B cell (primary cell): ENCODE measurements around the gene SKP1. TPM values are rescaled to one million over a fixed set of nuclear protein-coding genes. Genes with fewer than 3 reads are reported as not detected.

Experiments
- ATAC-seq: fragments of 200-7000 bp; cut with Tn5 transposase; one replicate; pipeline ENCODE4 v1.10.0; 2021; ENCODE audit warnings: low read depth, mild to moderate bottlenecking, moderate number of reproducible peaks, moderate library complexity
- CTCF ChIA-PET: fragments of 350-600 bp; sonication (Branson Sonifier 250); formaldehyde crosslinking; loops from one replicate; lab custom pipeline; 2021; ENCODE audit warnings: antibody characterized with exemption, inconsistent platforms; lab: Charles Lee
- POLR2A ChIA-PET: fragments of 350-600 bp; sonication (Branson Sonifier 250); formaldehyde crosslinking; loops from one replicate; lab custom pipeline; 2021; ENCODE audit warnings: antibody characterized with exemption; lab: Charles Lee
- DNase-seq: peaks from one replicate; pipeline ENCODE4 v3.0.0; 2013
- H2AFZ ChIP-seq: 2 replicates; pipeline ENCODE4 v1.6.1; 2012; ENCODE audit warnings: mild to moderate bottlenecking, low read depth, low read length; ENCODE audit not compliant: insufficient read depth, poor library complexity, severe bottlenecking
- H3K27ac ChIP-seq, 2 donors: 1 replicate in 1 of 2; 2 replicates in 1 of 2; pipeline ENCODE4 v1.5.1; 2012 to 2013; ENCODE audit warnings: low read length in 2 of 2, mild to moderate bottlenecking in 2 of 2, moderate library complexity in 1 of 2
- H3K27me3 ChIP-seq, 4 experiments: fragments of 200-600 bp in 1 of 4; sonication (generic) in 1 of 4; replicated peaks in 1 of 4; 1 replicate in 2 of 4; 2 replicates in 2 of 4; pipeline versions ENCODE4 v1.6.1 to v1.7.0; 2013 to 2016; ENCODE audit warnings: low read length in 3 of 4, mild to moderate bottlenecking in 2 of 4, mixed read lengths in 1 of 4, moderate library complexity in 1 of 4; ENCODE audit not compliant: insufficient read depth in 4 of 4, control insufficient read depth in 3 of 4; ENCODE audit errors: control extremely low read depth in 1 of 4
- H3K36me3 ChIP-seq, 2 experiments: replicated peaks in 1 of 2; 1 replicate in 1 of 2; 2 replicates in 1 of 2; pipeline versions ENCODE4 v1.6.1 to v1.7.1; 2013; ENCODE audit warnings: low read length in 1 of 2; ENCODE audit not compliant: insufficient read depth in 2 of 2, control insufficient read depth in 1 of 2; ENCODE audit errors: control extremely low read depth in 1 of 2, extremely low read depth in 1 of 2
- H3K4me1 ChIP-seq, 2 donors: fragments of 200-600 bp in 1 of 2; sonication (generic) in 1 of 2; 1 replicate in 1 of 2; 2 replicates in 1 of 2; pipeline versions ENCODE4 v1.5.1 to v1.6.1; 2013 to 2017; ENCODE audit warnings: low read length in 2 of 2; ENCODE audit not compliant: control insufficient read depth in 2 of 2, insufficient read depth in 2 of 2
- H3K4me2 ChIP-seq: replicated peaks from 2 replicates; pipeline ENCODE3; 2012; ENCODE audit warnings: mild to moderate bottlenecking, low read depth, low read length; ENCODE audit not compliant: poor library complexity, severe bottlenecking
- H3K4me3 ChIP-seq, 5 experiments: fragments of 200-600 bp in 1 of 5; sonication (generic) in 1 of 5; 1 replicate in 3 of 5; 2 replicates in 2 of 5; pipeline versions ENCODE4 v1.5.1 to v1.7.0; 2011 to 2016; ENCODE audit warnings: low read length in 4 of 5, mild to moderate bottlenecking in 4 of 5, low read depth in 2 of 5, control low read depth in 1 of 5, moderate library complexity in 1 of 5; ENCODE audit not compliant: insufficient read depth in 1 of 5; ENCODE audit errors: control extremely low read depth in 1 of 5, extremely low read depth in 1 of 5
- H3K79me2 ChIP-seq: fragments of 200-600 bp; sonication (generic); one replicate; pipeline ENCODE4 v1.6.0; 2016; ENCODE audit warnings: low read length; ENCODE audit not compliant: control insufficient read depth, insufficient read depth
- H3K9ac ChIP-seq: fragments of 200-600 bp; sonication (generic); 2 replicates; pipeline ENCODE4 v1.6.1; 2017; ENCODE audit warnings: mild to moderate bottlenecking, low read length, moderate library complexity
- H3K9me3 ChIP-seq, 3 donors: one replicate each; pipeline versions ENCODE4 v1.6.1 to v1.7.1; 2013; ENCODE audit warnings: low read length in 2 of 3; ENCODE audit not compliant: control insufficient read depth in 2 of 3, insufficient read depth in 1 of 3; ENCODE audit errors: control extremely low read depth in 1 of 3
- H4K20me1 ChIP-seq: 2 replicates; pipeline ENCODE4 v1.6.0; 2012; ENCODE audit warnings: mild to moderate bottlenecking, low read length; ENCODE audit not compliant: insufficient read depth, control insufficient read depth, poor library complexity, severe bottlenecking
- H3K27ac Mint-ChIP-seq: one replicate; pipeline ENCODE4 v1.8.0; 2021; ENCODE audit warnings: mixed read lengths
- H3K27me3 Mint-ChIP-seq: one replicate; pipeline ENCODE4 v1.8.0; 2021; ENCODE audit warnings: mixed read lengths
- H3K4me1 Mint-ChIP-seq: one replicate; pipeline ENCODE4 v1.8.0; 2021; ENCODE audit warnings: mixed read lengths
- H3K4me3 Mint-ChIP-seq: one replicate; pipeline ENCODE4 v1.8.0; 2021; ENCODE audit warnings: mixed read lengths
- H3K9me3 Mint-ChIP-seq: one replicate; pipeline ENCODE4 v1.8.0; 2022; ENCODE audit warnings: mixed read lengths; ENCODE audit not compliant: insufficient read depth
- EZH2 ChIP-seq: IDR thresholded peaks from 2 replicates; pipeline ENCODE4 v1.6.1; 2012; ENCODE audit warnings: borderline replicate concordance, low read depth, mild to moderate bottlenecking, moderate library complexity, low read length; ENCODE audit not compliant: insufficient read depth, poor library complexity, severe bottlenecking
- WGBS: methylation state at CpG from one replicate; pipeline ENCODE4 v1.1.5; 2013; ENCODE audit warnings: missing lambda C conversion rate; ENCODE audit not compliant: insufficient coverage; 5-methylcytosine and 5-hydroxymethylcytosine counted together
- intact Hi-C: fragments of 100-400 bp; cut with micrococcal nuclease; formaldehyde crosslinking; loops from one replicate; pipeline ENCODE4 v1.10.0; 2022
- polyA plus RNA-seq: library from polyadenylated mRNA; depleted of rRNA; stranded (reverse); fragments of >200 nt; gene quantifications from 2 replicates; pipeline ENCODE4 v1.2.3, GENCODE V29; 2012
- total RNA-seq, 2 donors: library from RNA; stranded (reverse); fragments of 120-200 nt in 1 of 2; gene quantifications; 1 replicate in 1 of 2; 2 replicates in 1 of 2; pipeline versions ENCODE4 v1.2.3 to v1.2.4, GENCODE V29; 2013 to 2022
- TF ChIP-seq, protein P1 (sequence below): fragments of 200-600 bp; IDR thresholded peaks from one replicate; pipeline ENCODE4 v1.8.0; 2022; ENCODE audit warnings: antibody characterized with exemption, mild to moderate bottlenecking

SKP1 gene
- total and polyA plus RNA-seq, 2 donors (not counting 1 experiment from before 2014, with no cell fraction given) = 108 to 186 TPM

DNA sequence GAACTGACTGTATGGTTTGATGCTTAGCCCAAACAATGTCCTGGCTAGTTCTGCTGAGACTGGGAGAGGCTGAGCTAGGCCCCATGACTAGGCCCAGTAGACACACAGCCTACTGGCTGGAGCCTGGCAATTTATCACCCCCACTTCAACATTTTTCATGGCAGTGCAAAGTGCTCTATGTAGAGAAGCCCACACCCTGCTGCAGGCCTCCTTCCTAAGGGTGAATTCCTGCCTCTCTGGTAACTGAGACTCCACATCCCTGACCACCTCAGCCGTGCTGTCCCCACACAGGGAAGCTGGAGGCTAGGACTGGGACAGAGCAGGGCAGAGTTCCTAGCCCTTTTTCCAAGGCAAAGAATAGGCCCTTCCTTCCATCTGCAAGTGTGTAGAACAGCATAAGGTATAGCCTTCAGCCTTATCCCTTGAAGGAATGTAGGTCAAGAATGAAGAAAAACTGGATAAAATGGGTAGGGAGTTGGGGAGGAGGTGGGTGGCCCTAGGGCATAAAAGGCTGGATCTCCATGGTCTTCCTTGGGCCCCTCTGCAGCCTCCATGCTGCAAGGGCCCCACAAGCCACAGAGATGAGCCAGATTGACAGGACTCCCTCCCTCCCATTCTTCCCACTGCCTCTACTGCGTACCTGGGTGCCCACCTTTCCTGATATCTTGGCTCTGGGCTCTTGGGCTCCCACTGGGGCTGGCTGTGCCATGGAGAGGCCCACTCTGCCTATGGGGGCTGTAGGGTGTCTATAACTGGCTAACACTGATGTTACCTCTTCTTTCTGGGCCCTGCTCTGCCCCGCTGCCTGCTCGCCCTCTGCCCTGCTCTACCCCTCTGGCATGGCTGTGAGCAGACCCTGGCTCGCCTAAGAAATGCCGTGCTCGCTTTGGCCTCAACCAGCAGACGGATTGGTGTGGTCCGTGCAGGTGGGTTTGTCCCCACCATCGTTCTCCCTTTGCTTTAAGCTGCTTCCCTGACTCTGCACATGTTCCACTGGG is 32.5 kb downstream of the SKP1 start:
- Histone ChIP-seq H3K4me1 (peaks cover 0 to 8% of the 10 kb centered on the region in 2 donors), H3K4me3 (no peak overlapping the region), H3K36me3 (peaks cover 2 to 65% of the 10 kb centered on the region in 2 experiments), H3K9me3 (no peaks in the 10 kb centered on the region), H2AFZ (no peak overlapping the region), H3K4me2 (no peak overlapping the region), H3K27me3 (no peaks in the 10 kb centered on the region), H4K20me1 (peaks cover 72% of the 10 kb centered on the region), H3K9ac (no peak overlapping the region), H3K27ac (no peak overlapping the region), H3K79me2 (peaks cover 26% of the 10 kb centered on the region)
- ATAC-seq (no peak), DNase-seq (no peak)
- 96% methylated on average over 10 of the region's 10 CpGs for WGBS
- Mint-ChIP-seq H3K4me3 (no peak overlapping the region), H3K9me3 (no peaks in the 10 kb centered on the region), H3K27ac (no peak overlapping the region), H3K27me3 (no peaks in the 10 kb centered on the region), H3K4me1 (peaks cover 18% of the 10 kb centered on the region)
- TF ChIP-seq EZH2 = no peak
- TF ChIP-seq, protein P1, sequence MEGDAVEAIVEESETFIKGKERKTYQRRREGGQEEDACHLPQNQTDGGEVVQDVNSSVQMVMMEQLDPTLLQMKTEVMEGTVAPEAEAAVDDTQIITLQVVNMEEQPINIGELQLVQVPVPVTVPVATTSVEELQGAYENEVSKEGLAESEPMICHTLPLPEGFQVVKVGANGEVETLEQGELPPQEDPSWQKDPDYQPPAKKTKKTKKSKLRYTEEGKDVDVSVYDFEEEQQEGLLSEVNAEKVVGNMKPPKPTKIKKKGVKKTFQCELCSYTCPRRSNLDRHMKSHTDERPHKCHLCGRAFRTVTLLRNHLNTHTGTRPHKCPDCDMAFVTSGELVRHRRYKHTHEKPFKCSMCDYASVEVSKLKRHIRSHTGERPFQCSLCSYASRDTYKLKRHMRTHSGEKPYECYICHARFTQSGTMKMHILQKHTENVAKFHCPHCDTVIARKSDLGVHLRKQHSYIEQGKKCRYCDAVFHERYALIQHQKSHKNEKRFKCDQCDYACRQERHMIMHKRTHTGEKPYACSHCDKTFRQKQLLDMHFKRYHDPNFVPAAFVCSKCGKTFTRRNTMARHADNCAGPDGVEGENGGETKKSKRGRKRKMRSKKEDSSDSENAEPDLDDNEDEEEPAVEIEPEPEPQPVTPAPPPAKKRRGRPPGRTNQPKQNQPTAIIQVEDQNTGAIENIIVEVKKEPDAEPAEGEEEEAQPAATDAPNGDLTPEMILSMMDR = no peak
- ChIA-PET POLR2A (no interaction called here), CTCF (interaction anchor here (1.1 to 25.7 kb wide), 6 partner anchors 8 to 104 kb away, joined by 3 to 644 read pairs (median 5); no protein-coding TSS in a partner anchor)
- intact Hi-C loops = loop anchor here (10.0 kb wide), 1 partner anchor 1029 kb away; no protein-coding TSS in a partner anchor
